CD4-positive, alpha-beta T cell treated with Interleukin-21 for 1 hour (primary cell): ENCODE results near the gene THOC2.
"Not testable (repeated sequence)": the region's sequence is repeated elsewhere in the genome, so short reads cannot be mapped to it uniquely, and the experiment has no call there.

Experiments
- DNase-seq: peaks from one replicate; pipeline ENCODE4 v3.0.0-alpha.2; 2020

The THOC2 gene

GRCh38 chrX:123732670-123733363, at the start of gene THOC2:
Gene THOC2, minus strand, starts transcription at chrX:123733052. Its CDS starts 30 bp downstream, at chrX:123733022.
- DNase-seq: peak; percentile 81

DNA sequence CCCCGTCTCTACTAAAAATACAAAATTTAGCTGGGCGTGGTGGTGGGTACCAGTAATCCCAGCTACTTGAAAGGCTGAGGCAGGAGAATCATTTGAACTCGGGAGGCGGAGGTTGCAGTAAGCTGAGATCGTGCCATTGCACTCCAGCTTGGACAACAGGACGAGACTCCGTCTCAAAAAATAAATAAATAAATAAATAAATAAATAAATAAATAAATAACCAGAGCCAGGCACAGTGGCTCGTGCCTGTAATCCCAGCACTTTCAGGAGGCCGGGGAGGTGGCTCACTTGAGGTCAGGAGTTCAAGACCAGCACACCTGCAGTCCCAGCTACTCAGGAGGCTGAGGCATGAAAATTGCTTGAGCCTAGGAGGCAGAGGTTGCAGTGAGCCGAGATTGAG, 48.9 kb upstream of the THOC2 start:
- DNase-seq: not testable (repeated sequence)

GRCh38 chrX:123779908-123780396, 47.1 kb upstream of the THOC2 start:
- DNase-seq: no peak

GRCh38 chrX:123773258-123773988, 40.6 kb upstream of the THOC2 start:
- no peak for DNase-seq

DNA sequence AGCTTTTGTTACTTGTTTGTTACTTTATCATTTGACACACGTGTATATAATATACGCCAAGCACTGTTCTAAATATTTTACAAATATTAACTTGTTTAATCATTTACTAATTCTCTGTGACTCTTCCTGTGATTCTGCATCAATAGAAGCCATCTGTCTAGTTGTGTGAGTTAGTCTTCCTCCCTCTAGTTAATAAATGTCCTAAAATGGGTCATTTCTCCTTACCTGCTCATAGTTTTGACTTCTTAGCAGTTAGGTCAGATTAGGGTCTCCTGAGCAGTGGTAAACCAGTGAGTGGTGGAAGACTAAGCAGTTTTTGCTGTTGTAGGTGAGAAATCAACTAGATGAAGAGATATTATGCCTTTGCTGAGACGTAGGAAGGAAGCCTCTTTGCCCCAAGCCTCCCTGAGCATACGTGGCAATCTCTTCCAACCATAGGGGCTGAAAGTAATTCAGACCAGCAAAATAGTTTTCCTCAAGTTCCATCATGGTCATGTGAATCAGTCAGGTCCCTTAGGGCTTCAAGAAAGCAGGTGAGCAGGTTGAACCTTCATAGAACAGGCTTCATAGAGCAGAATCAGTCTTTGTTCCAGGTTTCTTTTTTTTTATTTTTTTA, 38.7 kb upstream of the THOC2 start:
- DNase-seq: no peak

GRCh38 chrX:123764967-123765871, 32.4 kb upstream of the THOC2 start:
- peak; percentile 46 for DNase-seq

DNA sequence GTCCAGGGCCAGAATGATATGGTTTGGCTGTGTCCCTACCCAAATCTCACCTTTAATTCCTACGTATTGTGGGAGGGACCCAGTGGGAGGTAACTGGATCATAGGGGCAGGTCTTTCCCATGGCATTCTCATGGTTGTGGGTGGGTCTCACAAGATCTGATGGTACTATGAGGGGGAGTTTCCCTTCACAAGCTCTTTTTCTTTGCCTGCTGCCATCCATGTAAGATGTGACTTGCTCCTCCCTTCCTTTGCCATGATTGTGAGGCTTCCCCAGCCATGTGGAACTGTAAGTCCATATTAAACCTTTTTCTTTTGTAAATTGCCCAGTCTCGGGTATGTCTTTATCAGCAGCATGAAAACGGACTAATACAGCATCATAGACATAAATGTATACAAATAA, 27.0 kb upstream of the THOC2 start:
- DNase-seq: not testable (repeated sequence)

DNA sequence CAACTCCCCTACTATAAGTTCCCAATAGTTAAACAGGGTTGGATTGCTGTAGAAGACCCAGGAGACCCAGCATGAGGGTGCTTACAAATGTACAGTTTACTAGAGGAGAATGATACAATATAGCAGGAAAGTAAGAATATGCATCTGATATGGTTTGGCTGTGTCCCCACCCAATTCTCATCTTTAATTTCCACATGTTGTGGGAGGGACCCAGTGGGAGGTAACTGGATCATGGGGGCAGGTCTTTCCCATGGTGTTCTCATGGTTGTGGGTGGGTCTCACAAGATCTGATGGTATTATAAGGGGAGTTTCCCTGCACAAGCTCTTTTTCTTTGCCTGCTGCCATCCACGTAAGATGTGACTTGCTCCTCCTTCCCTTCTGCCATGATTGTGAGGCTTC, 24.9 kb upstream of the THOC2 start:
- not testable (repeated sequence) for DNase-seq

- DNase-seq: no peak
Observed at GRCh38 chrX:123756320-123756719, 23.5 kb upstream of the THOC2 start.

- no peak for DNase-seq
Observed at GRCh38 chrX:123755107-123755506, 22.3 kb upstream of the THOC2 start.

DNA sequence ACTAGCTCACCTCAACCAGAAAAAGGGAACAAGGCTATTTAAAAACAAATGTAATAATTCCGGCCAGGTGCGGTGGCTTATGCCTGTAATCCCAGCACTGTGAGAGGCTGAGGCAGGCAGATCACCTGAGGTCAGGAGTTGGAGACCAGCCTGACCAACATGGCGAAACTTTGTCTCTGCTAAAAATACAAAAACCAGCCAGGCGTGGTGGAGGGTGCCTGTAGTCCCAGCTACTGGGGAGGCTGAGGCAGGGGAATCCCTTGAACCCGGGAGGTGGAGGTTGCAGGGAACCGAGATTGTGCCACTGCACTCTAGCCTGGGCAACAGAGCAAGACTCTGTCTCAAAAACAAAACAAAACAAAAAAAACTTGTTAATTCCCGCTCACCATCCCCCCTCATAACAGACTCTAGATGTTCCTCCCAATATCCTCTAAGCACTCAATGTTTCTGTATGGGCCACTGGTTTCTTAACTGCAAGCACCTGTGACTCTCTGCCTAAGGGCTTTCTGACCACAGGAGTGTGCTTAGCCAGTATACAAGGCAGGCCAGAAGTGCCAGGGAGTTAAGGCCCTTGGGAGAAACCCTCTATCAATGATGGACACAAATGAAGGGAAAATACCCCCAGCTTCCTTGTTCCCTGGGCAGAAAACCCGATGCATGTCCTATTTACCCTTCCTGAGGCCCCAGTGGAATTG, 21.0 kb upstream of the THOC2 start:
- DNase-seq: no peak

DNA sequence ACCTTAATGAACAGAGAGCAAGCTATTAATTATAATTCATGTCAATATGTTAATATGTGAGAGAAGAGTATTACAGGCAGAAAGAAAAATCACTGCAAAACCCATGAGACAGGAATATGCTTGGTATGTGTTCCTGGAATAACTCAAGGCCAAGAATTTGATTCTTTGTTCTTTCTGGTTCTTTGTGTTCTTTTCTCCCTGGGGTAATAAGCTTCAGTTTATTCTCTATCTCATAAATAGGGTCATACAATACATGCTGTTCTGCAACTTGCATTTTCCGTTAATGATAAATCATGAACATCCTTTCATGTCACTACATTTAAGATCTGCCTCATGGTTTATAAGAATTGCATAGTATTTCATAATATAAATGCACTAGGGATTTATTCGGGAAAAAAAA, 16.8 kb upstream of the THOC2 start:
- no peak for DNase-seq

DNA sequence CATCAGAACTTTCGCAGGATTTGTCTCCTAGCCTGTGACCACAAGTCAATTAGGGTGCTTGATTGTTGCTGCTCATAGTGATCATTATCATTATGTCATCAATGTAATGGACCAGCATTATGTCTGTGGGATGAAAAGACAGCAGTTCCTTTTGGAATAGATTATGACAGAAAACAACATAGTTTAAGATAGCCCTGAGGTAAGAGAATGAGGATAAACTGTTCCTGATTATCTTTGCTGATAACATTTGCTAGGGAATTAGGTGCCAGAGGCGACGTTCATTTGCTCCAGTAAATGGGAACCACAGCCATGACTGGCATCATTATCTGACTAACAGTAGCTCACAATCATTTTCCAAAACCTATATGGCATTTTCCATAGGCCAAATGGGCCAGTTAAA, 12.7 kb upstream of the THOC2 start:
- DNase-seq: no peak

DNA sequence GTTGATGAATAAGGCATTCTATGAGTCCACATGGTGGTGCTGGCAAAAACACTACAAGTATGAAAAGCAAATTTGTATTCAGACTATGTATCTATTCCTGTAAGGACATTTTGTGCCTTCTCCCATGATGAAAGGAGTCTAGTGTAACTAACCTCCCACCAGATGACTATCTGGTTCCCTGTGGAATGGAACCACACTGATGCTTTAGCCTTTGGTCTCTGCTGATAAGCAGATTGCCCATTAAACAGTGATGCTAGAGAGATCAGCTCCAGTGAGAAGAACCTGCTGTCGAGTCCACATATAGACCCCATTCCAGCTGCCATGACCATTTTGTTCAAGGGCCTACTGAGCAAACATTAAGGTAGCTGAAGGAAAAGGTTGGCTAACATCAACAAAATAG, 10.5 kb upstream of the THOC2 start:
- DNase-seq: no peak

DNA sequence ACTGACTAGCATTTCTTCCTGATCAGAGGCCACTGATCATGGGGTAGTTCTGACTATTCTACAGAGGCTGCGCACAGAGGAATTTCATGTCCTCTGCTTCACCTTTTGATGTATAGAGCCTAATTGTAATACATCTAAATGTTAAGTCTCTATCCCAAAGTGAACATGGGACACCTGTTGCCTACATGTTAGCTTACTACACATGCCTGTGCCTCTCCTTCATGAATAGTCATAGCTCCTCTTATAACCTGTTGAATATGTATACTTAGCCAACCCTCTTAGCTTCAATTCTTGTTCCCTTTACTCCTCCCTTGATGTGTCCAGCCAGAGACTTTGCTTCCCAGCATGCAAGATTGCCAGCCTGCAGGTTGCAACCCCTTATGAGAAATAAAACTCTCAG, 9.6 kb upstream of the THOC2 start:
- no peak for DNase-seq

DNA sequence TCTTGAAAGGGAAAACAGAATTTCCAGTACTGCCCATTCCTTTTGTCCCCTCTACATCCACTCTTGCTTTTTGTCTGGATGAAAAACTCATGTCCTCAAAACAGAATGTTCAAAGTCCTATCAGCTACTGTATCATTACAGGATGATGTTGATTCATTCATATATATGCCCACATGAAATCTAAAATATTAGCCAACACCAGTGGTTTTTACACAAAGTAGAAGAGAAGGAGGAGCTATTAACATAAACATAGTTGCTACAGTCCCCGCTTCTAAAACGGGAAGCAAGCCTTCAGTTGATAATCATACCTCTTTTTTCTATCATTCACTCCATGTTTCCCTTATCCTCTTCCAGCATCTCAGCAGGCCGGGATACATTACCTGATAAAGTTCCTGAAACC, 7.7 kb upstream of the THOC2 start:
- DNase-seq: no peak

GRCh38 chrX:123740006-123740405, 7.2 kb upstream of the THOC2 start:
- DNase-seq: no peak

DNA sequence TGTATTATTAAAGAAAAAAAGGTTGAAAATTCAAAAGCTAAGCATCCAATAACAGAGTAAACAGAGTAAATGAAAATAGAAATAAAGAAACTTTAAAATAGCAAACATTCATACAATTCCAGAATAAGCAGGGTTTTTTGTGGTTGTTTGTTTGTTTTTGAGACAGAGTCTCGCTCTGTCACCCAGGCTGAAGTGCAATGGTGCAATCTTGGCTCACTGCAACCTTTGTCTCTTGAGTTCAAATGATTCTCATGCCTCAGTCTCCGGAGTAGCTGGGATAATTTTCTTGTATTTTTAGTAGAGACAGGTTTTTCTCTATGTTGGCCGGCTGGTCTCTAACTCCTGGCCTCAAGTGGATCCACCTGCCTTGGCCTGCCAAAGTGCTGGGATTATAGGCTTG, 6.6 kb upstream of the THOC2 start:
- DNase-seq: no peak

- no peak for DNase-seq
Observed at GRCh38 chrX:123738378-123738940, 5.6 kb upstream of the THOC2 start.

DNA sequence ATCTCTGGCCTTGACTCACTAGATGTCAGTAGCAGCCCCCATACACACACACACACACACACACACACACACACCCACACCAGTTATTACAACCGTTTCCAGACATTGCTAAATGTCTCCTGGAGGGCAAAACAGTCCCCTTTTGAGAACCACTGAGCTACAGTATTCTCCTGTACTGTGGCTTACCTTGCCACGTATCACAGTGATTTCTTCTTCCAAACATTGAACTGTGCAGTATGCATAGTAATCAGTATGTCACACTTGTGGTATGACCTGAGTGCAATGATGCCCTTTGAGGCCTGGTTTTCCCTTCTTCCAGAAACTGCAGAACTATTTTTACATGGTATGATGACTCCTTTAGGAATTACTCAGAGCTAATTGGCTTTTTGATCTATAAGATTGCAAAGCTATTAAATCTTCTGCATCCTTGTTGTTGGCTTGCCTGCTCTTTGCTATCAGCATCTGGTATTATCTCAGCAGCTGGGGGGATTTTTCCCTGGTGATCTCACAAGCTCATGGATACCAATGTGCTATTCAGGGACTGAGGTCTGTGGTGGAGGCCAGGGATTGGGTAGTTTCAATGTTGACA, 3.6 kb upstream of the THOC2 start:
- DNase-seq: no peak

- DNase-seq: not testable (repeated sequence)
Observed at GRCh38 chrX:123735137-123735536, 2.3 kb upstream of the THOC2 start.
